OCI-LY1 (cell line): ENCODE measurements around the gene ADD1.

Source experiments
- H2AFZ ChIP-seq: fragments of 200-600 bp; sonication (generic), shearing (Covaris generic); 2 replicates; pipeline ENCODE4 v1.6.0; 2014; ENCODE audit warnings: antibody characterized with exemption, mild to moderate bottlenecking, low read length
- H3F3A ChIP-seq: fragments of 200-600 bp; sonication (generic), shearing (Covaris generic); 2 replicates; pipeline ENCODE4 v1.6.0; 2014; ENCODE audit warnings: mild to moderate bottlenecking, antibody characterized with exemption, low read length, moderate library complexity; ENCODE audit not compliant: insufficient read depth
- H3K27ac ChIP-seq: fragments of 200-600 bp; sonication (generic); 2 replicates; pipeline ENCODE4 v1.5.1; 2014; ENCODE audit warnings: low read length, mixed run types, mild to moderate bottlenecking, low read depth; ENCODE audit not compliant: poor library complexity, severe bottlenecking
- H3K27me3 ChIP-seq: fragments of 200-600 bp; sonication (generic); 2 replicates; pipeline ENCODE4 v1.6.0; 2014; ENCODE audit warnings: antibody characterized with exemption, mild to moderate bottlenecking, low read length, moderate library complexity; ENCODE audit not compliant: insufficient read depth
- H3K36me3 ChIP-seq: fragments of 200-600 bp; sonication (generic); 2 replicates; pipeline ENCODE4 v1.6.1; 2014; ENCODE audit warnings: mild to moderate bottlenecking, antibody characterized with exemption, low read length, moderate library complexity, mixed read lengths; ENCODE audit not compliant: insufficient read depth
- H3K4me1 ChIP-seq: fragments of 200-600 bp; sonication (generic); 2 replicates; pipeline ENCODE4 v1.5.1; 2014; ENCODE audit warnings: mild to moderate bottlenecking, low read length, moderate library complexity; ENCODE audit not compliant: insufficient read depth, severe bottlenecking
- H3K4me2 ChIP-seq: fragments of 200-600 bp; sonication (generic), shearing (Covaris generic); 2 replicates; pipeline ENCODE4 v1.6.1; 2014; ENCODE audit warnings: low read length
- H3K4me3 ChIP-seq: fragments of 200-600 bp; sonication (generic); 2 replicates; pipeline ENCODE4 v1.5.1; 2014; ENCODE audit warnings: low read length, low read depth, mild to moderate bottlenecking, mixed read lengths; ENCODE audit not compliant: poor library complexity, severe bottlenecking
- H3K79me2 ChIP-seq: fragments of 200-600 bp; shearing (Covaris generic); 2 replicates; pipeline ENCODE4 v1.6.1; 2016; ENCODE audit warnings: mixed run types, low read length, mixed read lengths; ENCODE audit not compliant: insufficient read depth
- H3K9ac ChIP-seq: fragments of 200-600 bp; sonication (generic), shearing (Covaris generic); 2 replicates; pipeline ENCODE4 v1.6.1; 2014; ENCODE audit warnings: mild to moderate bottlenecking, low read length, mixed read lengths
- H3K9me2 ChIP-seq: fragments of 200-600 bp; sonication (generic), shearing (Covaris generic); 2 replicates; pipeline ENCODE4 v1.6.1; 2014; ENCODE audit warnings: low read depth, mild to moderate bottlenecking, low read length, mixed read lengths
- H3K9me3 ChIP-seq: fragments of 200-600 bp; shearing (Covaris generic); 2 replicates; pipeline ENCODE4 v1.6.1; 2014; ENCODE audit warnings: low read length, mixed read lengths
- H4K20me1 ChIP-seq: fragments of 200-600 bp; sonication (generic), shearing (Covaris generic); 2 replicates; pipeline ENCODE4 v1.6.0; 2016; ENCODE audit warnings: mild to moderate bottlenecking, low read length; ENCODE audit not compliant: insufficient read depth
- EZH2 ChIP-seq: fragments of 200-600 bp; sonication (generic), shearing (Covaris generic); IDR thresholded peaks from 2 replicates; pipeline ENCODE4 v1.8.0; 2017; ENCODE audit warnings: borderline replicate concordance, mixed run types, mild to moderate bottlenecking, antibody characterized with exemption, low read length, moderate library complexity, mixed read lengths
- TF ChIP-seq, protein P1 (sequence below): fragments of 200-600 bp; sonication (generic), shearing (Covaris generic); IDR thresholded peaks from 2 replicates; pipeline ENCODE4 v1.5.1; 2017; ENCODE audit warnings: mild to moderate bottlenecking, antibody characterized with exemption, low read length, moderate library complexity, mixed read lengths

ADD1 gene

DNA sequence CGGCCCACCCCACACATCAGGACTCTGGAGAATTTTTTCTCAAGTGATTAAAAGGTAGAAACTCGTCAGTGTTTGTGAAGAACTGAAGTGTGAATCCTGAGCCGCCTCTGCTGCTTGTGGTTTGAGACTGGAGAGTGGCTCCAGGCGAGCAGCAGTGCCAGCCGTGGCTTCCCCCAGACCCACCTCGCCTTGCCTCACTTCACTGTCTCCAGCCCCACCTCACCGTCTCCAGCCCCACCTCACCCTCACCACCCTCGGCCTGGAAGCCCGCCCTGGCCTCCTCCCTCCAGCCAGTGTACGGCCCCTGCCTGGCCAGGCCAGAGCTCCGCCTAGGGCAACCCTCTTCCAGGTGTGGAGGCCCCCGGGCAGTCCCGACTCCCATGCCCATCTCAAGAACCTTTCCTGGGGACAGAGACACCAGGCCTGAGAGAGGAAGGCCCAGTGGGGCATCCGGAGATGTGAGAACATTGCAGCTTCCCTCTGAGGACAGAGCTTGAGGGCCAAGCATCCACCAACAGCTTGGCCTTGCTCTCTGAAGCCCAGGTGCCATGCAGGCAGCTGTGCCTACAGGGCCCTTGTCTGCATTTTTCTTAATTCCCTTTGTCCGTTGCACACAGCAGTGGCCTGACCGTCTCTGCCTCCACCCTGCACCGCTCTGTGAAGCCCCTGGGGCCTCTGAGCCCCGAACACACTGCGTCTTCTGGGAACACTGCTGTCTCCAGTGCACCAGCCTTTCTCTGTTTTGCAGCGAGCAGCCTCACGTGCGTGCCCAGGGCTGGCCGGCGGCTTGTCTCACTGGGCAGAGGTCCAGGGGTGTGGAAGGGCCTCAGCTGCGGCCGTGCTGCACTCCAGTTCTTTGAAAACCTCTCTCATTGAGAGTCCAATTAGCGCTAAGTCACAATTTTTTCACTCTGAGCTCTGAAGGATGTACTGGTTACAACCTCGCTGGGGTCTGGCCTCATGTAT, 37.0 kb upstream of the ADD1 start:
- H3K9ac ChIP-seq = no peak overlapping the region
- TF ChIP-seq, protein P1, sequence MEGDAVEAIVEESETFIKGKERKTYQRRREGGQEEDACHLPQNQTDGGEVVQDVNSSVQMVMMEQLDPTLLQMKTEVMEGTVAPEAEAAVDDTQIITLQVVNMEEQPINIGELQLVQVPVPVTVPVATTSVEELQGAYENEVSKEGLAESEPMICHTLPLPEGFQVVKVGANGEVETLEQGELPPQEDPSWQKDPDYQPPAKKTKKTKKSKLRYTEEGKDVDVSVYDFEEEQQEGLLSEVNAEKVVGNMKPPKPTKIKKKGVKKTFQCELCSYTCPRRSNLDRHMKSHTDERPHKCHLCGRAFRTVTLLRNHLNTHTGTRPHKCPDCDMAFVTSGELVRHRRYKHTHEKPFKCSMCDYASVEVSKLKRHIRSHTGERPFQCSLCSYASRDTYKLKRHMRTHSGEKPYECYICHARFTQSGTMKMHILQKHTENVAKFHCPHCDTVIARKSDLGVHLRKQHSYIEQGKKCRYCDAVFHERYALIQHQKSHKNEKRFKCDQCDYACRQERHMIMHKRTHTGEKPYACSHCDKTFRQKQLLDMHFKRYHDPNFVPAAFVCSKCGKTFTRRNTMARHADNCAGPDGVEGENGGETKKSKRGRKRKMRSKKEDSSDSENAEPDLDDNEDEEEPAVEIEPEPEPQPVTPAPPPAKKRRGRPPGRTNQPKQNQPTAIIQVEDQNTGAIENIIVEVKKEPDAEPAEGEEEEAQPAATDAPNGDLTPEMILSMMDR = no peak
- TF ChIP-seq EZH2 = no peak
- H3K4me1 ChIP-seq = peaks cover under 1% of the 10 kb centered on the region
- no peaks in the 10 kb centered on the region for H3K36me3 ChIP-seq
- no peaks in the 10 kb centered on the region for H4K20me1 ChIP-seq
- no peaks in the 10 kb centered on the region for H3F3A ChIP-seq
- no peaks in the 10 kb centered on the region for H3K79me2 ChIP-seq
- no peak overlapping the region for H3K4me2 ChIP-seq
- no peaks in the 10 kb centered on the region for H3K9me3 ChIP-seq
- H3K27me3 ChIP-seq = no peaks in the 10 kb centered on the region
- no peak overlapping the region for H3K27ac ChIP-seq
- no peaks in the 10 kb centered on the region for H3K9me2 ChIP-seq
- H2AFZ ChIP-seq = no peak overlapping the region
- H3K4me3 ChIP-seq = no peak overlapping the region

DNA sequence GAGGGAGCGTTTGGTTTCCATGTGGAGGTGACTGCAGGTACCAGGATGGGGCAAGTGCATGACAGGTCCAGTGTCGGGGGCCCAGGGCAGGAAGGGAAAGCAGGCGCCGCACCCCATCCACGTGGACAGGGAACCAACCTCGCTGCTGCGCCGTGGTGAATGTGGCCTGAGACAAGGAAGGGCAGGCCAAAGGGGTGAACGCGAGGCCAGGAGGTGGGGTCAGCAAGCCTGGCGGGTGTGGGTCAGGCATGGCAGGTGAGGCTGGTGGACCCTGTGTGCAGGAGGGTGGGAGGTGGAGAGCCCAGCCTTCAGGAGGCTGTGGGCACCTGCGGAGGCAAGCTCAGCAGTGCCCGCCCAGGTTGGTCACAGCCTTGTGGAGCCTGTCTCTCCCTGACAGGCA, 36.1 kb upstream of the ADD1 start:
- no peaks in the 10 kb centered on the region for H3K36me3 ChIP-seq
- H3K9ac ChIP-seq = no peak overlapping the region
- no peaks in the 10 kb centered on the region for H3K79me2 ChIP-seq
- H3K9me3 ChIP-seq = no peaks in the 10 kb centered on the region
- no peaks in the 10 kb centered on the region for H3K9me2 ChIP-seq
- H4K20me1 ChIP-seq = no peaks in the 10 kb centered on the region
- no peak overlapping the region for H3K27ac ChIP-seq
- H3K27me3 ChIP-seq = no peaks in the 10 kb centered on the region
- H3K4me1 ChIP-seq = peaks cover 8% of the 10 kb centered on the region
- no peak overlapping the region for H3K4me2 ChIP-seq
- H3F3A ChIP-seq = no peaks in the 10 kb centered on the region
- H3K4me3 ChIP-seq = no peak overlapping the region
- no peak overlapping the region for H2AFZ ChIP-seq
- TF ChIP-seq, protein P1 = no peak
- TF ChIP-seq EZH2 = no peak

DNA sequence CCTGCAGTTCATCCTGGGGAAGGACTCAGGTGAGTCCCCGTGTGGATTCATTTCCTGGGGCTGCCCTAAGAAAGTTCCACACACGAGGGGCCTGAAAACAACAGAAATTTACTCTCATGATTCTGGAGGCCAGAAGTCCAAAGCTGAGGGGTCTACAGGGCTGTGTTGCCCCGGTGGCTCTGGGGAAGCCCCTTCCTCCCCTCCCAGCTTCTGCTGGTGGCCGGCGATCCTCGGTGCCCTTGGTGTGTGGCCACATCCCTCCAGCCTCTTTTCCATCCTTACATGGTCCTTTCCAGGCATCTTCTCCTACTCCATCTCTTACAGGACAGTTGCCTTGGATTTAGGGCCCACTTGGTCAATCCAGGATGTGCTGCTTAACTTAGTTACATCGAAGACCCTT, 35.6 kb upstream of the ADD1 start:
- Histone ChIP-seq H3K36me3 (no peaks in the 10 kb centered on the region), H3K9ac (no peak overlapping the region), H3K27ac (no peak overlapping the region), H3K4me2 (no peak overlapping the region), H3K4me3 (no peak overlapping the region), H2AFZ (no peak overlapping the region), H3K27me3 (no peaks in the 10 kb centered on the region), H3F3A (no peaks in the 10 kb centered on the region), H4K20me1 (no peaks in the 10 kb centered on the region), H3K9me3 (no peaks in the 10 kb centered on the region), H3K9me2 (no peaks in the 10 kb centered on the region), H3K79me2 (no peaks in the 10 kb centered on the region), H3K4me1 (peaks cover 8% of the 10 kb centered on the region)
- TF ChIP-seq, protein P1 = no peak
- no peak for TF ChIP-seq EZH2
